Mesendoderm (in vitro differentiated cells): ENCODE results near the gene NCKAP5L. TPM values are rescaled to one million over a fixed set of nuclear protein-coding genes. Genes with fewer than 3 reads are reported as not detected.
A peak's percentile ranks its signal among the peaks of the same experiment; 100 is the strongest.

Experiments used
- DNase-seq: peaks from one replicate; pipeline ENCODE4 v3.0.0; 2013
- H2AK5ac ChIP-seq: 2 replicates; pipeline ENCODE4 v1.6.1; 2013; ENCODE audit warnings: low read length, inconsistent platforms
- H2BK120ac ChIP-seq: 2 replicates; pipeline ENCODE4 v1.6.1; 2013; ENCODE audit warnings: low read depth, mild to moderate bottlenecking, low read length, moderate library complexity, mixed read lengths
- H2BK15ac ChIP-seq: replicated peaks from 2 replicates; pipeline ENCODE4 v1.6.1; 2013; ENCODE audit warnings: low read depth, mild to moderate bottlenecking, moderate library complexity
- H2BK5ac ChIP-seq: 2 replicates; pipeline ENCODE4 v1.6.1; 2013; ENCODE audit warnings: low read length, inconsistent platforms
- H3K18ac ChIP-seq: 2 replicates; pipeline ENCODE4 v1.6.1; 2013; ENCODE audit warnings: mild to moderate bottlenecking, low read length, mixed read lengths
- H3K23ac ChIP-seq: one replicate; pipeline ENCODE4 v1.6.1; 2013; ENCODE audit warnings: low read length
- H3K27ac ChIP-seq: 2 replicates; pipeline ENCODE4 v1.5.1; 2013; ENCODE audit warnings: low read depth, mild to moderate bottlenecking, inconsistent platforms, low read length, moderate library complexity
- H3K27me3 ChIP-seq: 2 replicates; pipeline ENCODE4 v1.6.1; 2013; ENCODE audit warnings: low read length, control low read depth, mild to moderate bottlenecking, inconsistent platforms; ENCODE audit not compliant: insufficient read depth, poor library complexity
- H3K36me3 ChIP-seq: 2 replicates; pipeline ENCODE4 v1.6.1; 2013; ENCODE audit warnings: low read length, inconsistent platforms; ENCODE audit not compliant: control insufficient read depth, insufficient read depth
- H3K4ac ChIP-seq: one replicate; pipeline ENCODE4 v1.6.1; 2013; ENCODE audit warnings: low read depth, mild to moderate bottlenecking, low read length, moderate library complexity
- H3K4me1 ChIP-seq: 2 replicates; pipeline ENCODE4 v1.6.1; 2013; ENCODE audit warnings: low read depth, low read length, inconsistent platforms; ENCODE audit not compliant: control insufficient read depth
- H3K4me2 ChIP-seq: 2 replicates; pipeline ENCODE4 v1.6.1; 2013; ENCODE audit warnings: low read length
- H3K4me3 ChIP-seq: 2 replicates; pipeline ENCODE4 v1.5.1; 2013; ENCODE audit warnings: mild to moderate bottlenecking, low read length
- H3K56ac ChIP-seq: one replicate; pipeline ENCODE4 v1.6.1; 2013; ENCODE audit warnings: low read length
- H3K79me1 ChIP-seq: 2 replicates; pipeline ENCODE4 v1.6.1; 2013; ENCODE audit warnings: low read length, inconsistent platforms
- H3K79me2 ChIP-seq: 2 replicates; pipeline ENCODE4 v1.6.1; 2013; ENCODE audit warnings: mild to moderate bottlenecking, low read length; ENCODE audit not compliant: control insufficient read depth, insufficient read depth
- H3K9ac ChIP-seq: 2 replicates; pipeline ENCODE4 v1.6.1; 2013; ENCODE audit warnings: low read length, inconsistent platforms
- H4K5ac ChIP-seq: one replicate; pipeline ENCODE4 v1.6.1; 2013; ENCODE audit warnings: low read length
- H4K8ac ChIP-seq: one replicate; pipeline ENCODE4 v1.6.1; 2013; ENCODE audit warnings: low read depth, mild to moderate bottlenecking, control low read depth, low read length, moderate library complexity
- WGBS: extraction: QIAGEN DNeasy Blood & Tissue Kit; methylation state at CpG from one replicate; pipeline ENCODE4 v1.1.7; 2013; ENCODE audit warnings: low lambda C conversion rate, missing lambda C conversion rate; ENCODE audit not compliant: insufficient coverage; ENCODE audit errors: extremely low coverage; 5-methylcytosine and 5-hydroxymethylcytosine counted together
- polyA plus RNA-seq, 2 experiments: library from polyadenylated mRNA; stranded (reverse); fragments of 200-250 nt; gene quantifications; one replicate each; pipeline ENCODE4 v1.2.3, GENCODE V29; 2013

NCKAP5L gene
- polyA plus RNA-seq (2013, experiment 1 of 2), result 11.3 TPM
- polyA plus RNA-seq (2013, experiment 2 of 2), result 11.2 TPM

GRCh38 chr12:49828133-49829091 is at the start of gene NCKAP5L:
NCKAP5L (minus strand) TSS chr12:49828413; CDS start chr12:49804044, 24,369 bp downstream.
- no peak within 1 kb of the TSS for H4K5ac ChIP-seq
- H3K4ac ChIP-seq, result peak within 1 kb of the TSS; percentile 44
- peak; percentile 99 for DNase-seq
- H2AK5ac ChIP-seq, result peak within 1 kb of the TSS; percentile 18
- peak within 1 kb of the TSS; percentile 63 for H3K18ac ChIP-seq
- H3K4me2 ChIP-seq, result peak within 1 kb of the TSS; percentile 66
- H3K27me3 ChIP-seq, result no peaks in the 10 kb centered on the region
- H3K36me3 ChIP-seq, result no peaks in the 10 kb centered on the region
- no CpG with 5 or more reads among the region's 61 CpGs for WGBS
- H2BK15ac ChIP-seq, result no peak within 1 kb of the TSS
- H3K23ac ChIP-seq, result peak within 1 kb of the TSS; percentile 48
- H3K27ac ChIP-seq, result peak within 1 kb of the TSS; percentile 75
- peak within 1 kb of the TSS; percentile 61 for H3K4me3 ChIP-seq
- H2BK120ac ChIP-seq, result no peak within 1 kb of the TSS
- peaks cover 23% of the 10 kb centered on the region for H3K79me1 ChIP-seq
- no peak within 1 kb of the TSS for H4K8ac ChIP-seq
- no peaks in the 10 kb centered on the region for H3K4me1 ChIP-seq
- peak within 1 kb of the TSS; percentile 91 for H3K56ac ChIP-seq
- peak within 1 kb of the TSS; percentile 80 for H3K9ac ChIP-seq
- H3K79me2 ChIP-seq, result peaks cover 27% of the 10 kb centered on the region
- H2BK5ac ChIP-seq, result peak within 1 kb of the TSS; percentile 14

- no peak overlapping the region for H3K4ac ChIP-seq
- no peak overlapping the region for H4K8ac ChIP-seq
- WGBS, result no CpG with 5 or more reads among the region's 5 CpGs
- H3K79me2 ChIP-seq, result no peaks in the 10 kb centered on the region
- H3K4me1 ChIP-seq, result peaks cover 2% of the 10 kb centered on the region
- no peaks in the 10 kb centered on the region for H3K36me3 ChIP-seq
- H2BK120ac ChIP-seq, result no peak overlapping the region
- H3K4me2 ChIP-seq, result no peak overlapping the region
- H3K27ac ChIP-seq, result no peak overlapping the region
- H2AK5ac ChIP-seq, result no peak overlapping the region
- no peaks in the 10 kb centered on the region for H3K79me1 ChIP-seq
- no peak for DNase-seq
- H3K23ac ChIP-seq, result no peak overlapping the region
- H3K27me3 ChIP-seq, result no peaks in the 10 kb centered on the region
- H2BK15ac ChIP-seq, result no peak overlapping the region
- no peak overlapping the region for H2BK5ac ChIP-seq
- no peak overlapping the region for H4K5ac ChIP-seq
- no peak overlapping the region for H3K4me3 ChIP-seq
- H3K18ac ChIP-seq, result no peak overlapping the region
- H3K56ac ChIP-seq, result no peak overlapping the region
- H3K9ac ChIP-seq, result no peak overlapping the region
Observed at GRCh38 chr12:49877066-49877465, 48.9 kb upstream of the NCKAP5L start.

GRCh38 chr12:49876070-49876469 is 47.9 kb upstream of the NCKAP5L start:
- H2BK120ac ChIP-seq, result no peak overlapping the region
- H2BK5ac ChIP-seq, result no peak overlapping the region
- H3K79me1 ChIP-seq, result no peaks in the 10 kb centered on the region
- no peak overlapping the region for H2AK5ac ChIP-seq
- no peak overlapping the region for H3K27ac ChIP-seq
- no peak for DNase-seq
- no peak overlapping the region for H3K4me2 ChIP-seq
- H3K4ac ChIP-seq, result no peak overlapping the region
- H3K56ac ChIP-seq, result no peak overlapping the region
- no peaks in the 10 kb centered on the region for H3K4me1 ChIP-seq
- H3K23ac ChIP-seq, result no peak overlapping the region
- WGBS, result no CpG with 5 or more reads among the region's 3 CpGs
- H3K36me3 ChIP-seq, result no peaks in the 10 kb centered on the region
- H3K18ac ChIP-seq, result no peak overlapping the region
- H3K27me3 ChIP-seq, result no peaks in the 10 kb centered on the region
- H3K9ac ChIP-seq, result no peak overlapping the region
- H3K79me2 ChIP-seq, result no peaks in the 10 kb centered on the region
- no peak overlapping the region for H2BK15ac ChIP-seq
- no peak overlapping the region for H4K5ac ChIP-seq
- H3K4me3 ChIP-seq, result no peak overlapping the region
- no peak overlapping the region for H4K8ac ChIP-seq

DNA sequence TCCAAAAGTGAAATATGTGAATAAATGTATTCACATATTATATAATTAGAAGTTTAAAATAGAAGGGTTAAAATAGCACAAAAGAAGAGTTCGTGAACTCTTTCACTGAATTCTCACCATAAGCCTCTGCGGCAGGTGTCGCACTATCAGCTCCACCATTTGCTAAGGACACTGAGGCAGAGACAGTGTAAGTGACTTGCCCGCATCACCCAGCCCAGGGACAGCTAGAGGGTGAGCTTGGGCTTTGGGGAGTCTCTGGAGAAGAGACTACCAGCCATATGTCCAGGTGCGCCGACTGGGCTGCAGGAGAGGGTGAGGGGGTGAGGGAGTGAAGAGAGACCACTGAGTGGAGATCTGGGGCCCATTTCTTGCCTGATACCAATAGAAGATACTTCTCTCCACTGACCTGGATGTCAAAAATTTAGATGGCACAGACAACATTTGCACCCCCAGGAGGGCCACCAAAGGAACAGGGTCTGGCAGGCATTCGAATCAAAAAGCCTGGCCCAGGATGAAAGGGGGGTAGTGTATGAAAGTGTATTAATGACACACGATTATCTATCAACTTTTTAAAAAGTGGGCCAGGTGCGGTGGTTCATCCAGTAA is 47.0 kb upstream of the NCKAP5L start:
- Histone ChIP-seq H3K4me3 (no peak overlapping the region), H3K36me3 (no peaks in the 10 kb centered on the region), H4K8ac (no peak overlapping the region), H3K23ac (no peak overlapping the region), H3K79me1 (no peaks in the 10 kb centered on the region), H2BK5ac (no peak overlapping the region), H3K18ac (no peak overlapping the region), H3K4me1 (no peaks in the 10 kb centered on the region), H2BK120ac (no peak overlapping the region), H2BK15ac (no peak overlapping the region), H4K5ac (no peak overlapping the region), H3K56ac (no peak overlapping the region), H2AK5ac (no peak overlapping the region), H3K27me3 (no peaks in the 10 kb centered on the region), H3K79me2 (no peaks in the 10 kb centered on the region), H3K4me2 (no peak overlapping the region), H3K4ac (no peak overlapping the region), H3K9ac (no peak overlapping the region), H3K27ac (no peak overlapping the region)
- WGBS, result no CpG with 5 or more reads among the region's 9 CpGs
- DNase-seq, result no peak

- no peaks in the 10 kb centered on the region for H3K27me3 ChIP-seq
- H2AK5ac ChIP-seq, result no peak overlapping the region
- no peak for DNase-seq
- H3K18ac ChIP-seq, result no peak overlapping the region
- H3K4me2 ChIP-seq, result no peak overlapping the region
- no peaks in the 10 kb centered on the region for H3K4me1 ChIP-seq
- H2BK120ac ChIP-seq, result no peak overlapping the region
- no CpG with 5 or more reads among the region's 12 CpGs for WGBS
- H3K4ac ChIP-seq, result no peak overlapping the region
- no peak overlapping the region for H3K23ac ChIP-seq
- no peak overlapping the region for H2BK15ac ChIP-seq
- H3K36me3 ChIP-seq, result no peaks in the 10 kb centered on the region
- H3K79me1 ChIP-seq, result no peaks in the 10 kb centered on the region
- no peak overlapping the region for H2BK5ac ChIP-seq
- no peak overlapping the region for H3K9ac ChIP-seq
- no peaks in the 10 kb centered on the region for H3K79me2 ChIP-seq
- no peak overlapping the region for H3K27ac ChIP-seq
- H3K56ac ChIP-seq, result no peak overlapping the region
- no peak overlapping the region for H3K4me3 ChIP-seq
- H4K5ac ChIP-seq, result no peak overlapping the region
- no peak overlapping the region for H4K8ac ChIP-seq
Observed at GRCh38 chr12:49874142-49874897, 46.1 kb upstream of the NCKAP5L start.
